Measurements from ENCODE around the gene RBFOX1. TPM values are rescaled to one million over a fixed set of nuclear protein-coding genes. Genes with fewer than 3 reads are reported as not detected.

The RBFOX1 gene
- polyA plus RNA-seq, 1 of the 3 experiments (the other 2 are of a cell fraction), result not detected

- no peak for TF ChIP-seq RAD21 (IDR thresholded peaks at IDR 0.05; ENCODE audit: low read length)
- no peak for TF ChIP-seq EZH2phosphoT487 (IDR thresholded peaks at IDR 0.05; ENCODE audit: borderline replicate concordance, low read depth)
- no peak for TF ChIP-seq RXRA (IDR thresholded peaks at IDR 0.05; ENCODE audit: borderline replicate concordance, low read depth)
- no peak for TF ChIP-seq FOXM1 (IDR thresholded peaks at IDR 0.05; ENCODE audit: low read depth)
- no peak for TF ChIP-seq FOXJ3 (CRISPR knock-in tag; IDR thresholded peaks at IDR 0.05)
- TF ChIP-seq, protein P1, sequence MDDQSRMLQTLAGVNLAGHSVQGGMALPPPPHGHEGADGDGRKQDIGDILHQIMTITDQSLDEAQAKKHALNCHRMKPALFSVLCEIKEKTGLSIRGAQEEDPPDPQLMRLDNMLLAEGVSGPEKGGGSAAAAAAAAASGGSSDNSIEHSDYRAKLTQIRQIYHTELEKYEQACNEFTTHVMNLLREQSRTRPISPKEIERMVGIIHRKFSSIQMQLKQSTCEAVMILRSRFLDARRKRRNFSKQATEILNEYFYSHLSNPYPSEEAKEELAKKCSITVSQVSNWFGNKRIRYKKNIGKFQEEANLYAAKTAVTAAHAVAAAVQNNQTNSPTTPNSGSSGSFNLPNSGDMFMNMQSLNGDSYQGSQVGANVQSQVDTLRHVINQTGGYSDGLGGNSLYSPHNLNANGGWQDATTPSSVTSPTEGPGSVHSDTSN (IDR thresholded peaks at IDR 0.05), result no peak
- TF ChIP-seq ELF1 (IDR thresholded peaks at IDR 0.05), result no peak
- TF ChIP-seq IRF3 (IDR thresholded peaks at IDR 0.05; ENCODE audit: low read depth, low read length), result no peak
- no peak for TF ChIP-seq TEAD4 (IDR thresholded peaks at IDR 0.05; ENCODE audit: borderline replicate concordance, insufficient read depth)
- no peak for TF ChIP-seq SIN3A (IDR thresholded peaks at IDR 0.05; ENCODE audit: borderline replicate concordance, low read depth, low read length)
- TF ChIP-seq, protein P2, sequence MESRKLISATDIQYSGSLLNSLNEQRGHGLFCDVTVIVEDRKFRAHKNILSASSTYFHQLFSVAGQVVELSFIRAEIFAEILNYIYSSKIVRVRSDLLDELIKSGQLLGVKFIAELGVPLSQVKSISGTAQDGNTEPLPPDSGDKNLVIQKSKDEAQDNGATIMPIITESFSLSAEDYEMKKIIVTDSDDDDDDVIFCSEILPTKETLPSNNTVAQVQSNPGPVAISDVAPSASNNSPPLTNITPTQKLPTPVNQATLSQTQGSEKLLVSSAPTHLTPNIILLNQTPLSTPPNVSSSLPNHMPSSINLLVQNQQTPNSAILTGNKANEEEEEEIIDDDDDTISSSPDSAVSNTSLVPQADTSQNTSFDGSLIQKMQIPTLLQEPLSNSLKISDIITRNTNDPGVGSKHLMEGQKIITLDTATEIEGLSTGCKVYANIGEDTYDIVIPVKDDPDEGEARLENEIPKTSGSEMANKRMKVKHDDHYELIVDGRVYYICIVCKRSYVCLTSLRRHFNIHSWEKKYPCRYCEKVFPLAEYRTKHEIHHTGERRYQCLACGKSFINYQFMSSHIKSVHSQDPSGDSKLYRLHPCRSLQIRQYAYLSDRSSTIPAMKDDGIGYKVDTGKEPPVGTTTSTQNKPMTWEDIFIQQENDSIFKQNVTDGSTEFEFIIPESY (IDR thresholded peaks at IDR 0.05; ENCODE audit: borderline replicate concordance, low read depth), result no peak
- TF ChIP-seq POLR2AphosphoS5 (IDR thresholded peaks at IDR 0.05; ENCODE audit: low read depth, low read length), result no peak
- Histone ChIP-seq H4K20me1 (ENCODE audit: insufficient read depth) (no peaks in the 10 kb centered on the region), H3K4me3 (ENCODE audit: low read depth in 2 of 2, low read length in 1 of 2) (no peak overlapping the region), H3K9me3 (no peaks in the 10 kb centered on the region), H3K9ac (no peak overlapping the region), H3K27ac (ENCODE audit: low read depth in 2 of 2, low read length in 1 of 2) (no peak overlapping the region), H3F3A (replicated peaks; ENCODE audit: insufficient read depth) (no peaks in the 10 kb centered on the region), H3K4me2 (no peak overlapping the region), H3K9me2 (no peaks in the 10 kb centered on the region), H3K4me1 (ENCODE audit: control insufficient read depth in 1 of 2, insufficient read depth in 2 of 2, low read depth in 1 of 2, low read length in 1 of 2) (no peaks in the 10 kb centered on the region), H3K79me2 (ENCODE audit: insufficient read depth) (no peaks in the 10 kb centered on the region), H2AFZ (ENCODE audit: low read depth) (no peak overlapping the region), H3K36me3 (replicated peaks in 1 of 2; ENCODE audit: control insufficient read depth in 1 of 2, insufficient read depth in 2 of 2, low read length in 1 of 2) (no peaks in the 10 kb centered on the region), H3K27me3 (ENCODE audit: insufficient read depth) (no peaks in the 10 kb centered on the region)
- no peak for DNase-seq
- CTCF ChIA-PET, result interaction anchor here (0.7 kb wide), 1 partner anchor 9 kb away, joined by 3 read pairs; no protein-coding TSS in a partner anchor
- 18% methylated on average over 4 of the region's 4 CpGs for WGBS (ENCODE audit: low lambda C conversion rate)
- POLR2A ChIA-PET, result no interaction called here
Measured at GRCh38 chr16:7423434-7424044, 90.9 kb downstream of the RBFOX1 start.

- POLR2A ChIA-PET, result no interaction called here
- CTCF ChIA-PET, result no interaction called here
Measured at GRCh38 chr16:7426161-7426560, 93.5 kb downstream of the RBFOX1 start.

More at GRCh38 chr16:7426161-7426560, 93.5 kb downstream of the RBFOX1 start:
- Histone ChIP-seq H3F3A (replicated peaks; ENCODE audit: insufficient read depth) (no peaks in the 10 kb centered on the region), H3K9me3 (no peaks in the 10 kb centered on the region), H4K20me1 (ENCODE audit: insufficient read depth) (no peaks in the 10 kb centered on the region), H3K36me3 (replicated peaks in 1 of 2; ENCODE audit: control insufficient read depth in 1 of 2, insufficient read depth in 2 of 2, low read length in 1 of 2) (no peaks in the 10 kb centered on the region), H3K27me3 (ENCODE audit: insufficient read depth) (no peaks in the 10 kb centered on the region), H3K4me3 (ENCODE audit: low read depth in 2 of 2, low read length in 1 of 2) (no peak overlapping the region), H3K9ac (no peak overlapping the region), H3K27ac (ENCODE audit: low read depth in 2 of 2, low read length in 1 of 2) (no peak overlapping the region), H3K9me2 (no peaks in the 10 kb centered on the region), H2AFZ (ENCODE audit: low read depth) (no peak overlapping the region), H3K4me2 (no peak overlapping the region), H3K4me1 (ENCODE audit: control insufficient read depth in 1 of 2, insufficient read depth in 2 of 2, low read depth in 1 of 2, low read length in 1 of 2) (no peaks in the 10 kb centered on the region), H3K79me2 (ENCODE audit: insufficient read depth) (no peaks in the 10 kb centered on the region)
- 34% methylated on average over 5 of the region's 5 CpGs for WGBS (ENCODE audit: low lambda C conversion rate)
- TF ChIP-seq IRF3 (IDR thresholded peaks at IDR 0.05; ENCODE audit: low read depth, low read length), result no peak
- TF ChIP-seq, protein P3, sequence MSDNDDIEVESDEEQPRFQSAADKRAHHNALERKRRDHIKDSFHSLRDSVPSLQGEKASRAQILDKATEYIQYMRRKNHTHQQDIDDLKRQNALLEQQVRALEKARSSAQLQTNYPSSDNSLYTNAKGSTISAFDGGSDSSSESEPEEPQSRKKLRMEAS (IDR thresholded peaks at IDR 0.05; ENCODE audit: low read depth), result no peak
- TF ChIP-seq RXRA (IDR thresholded peaks at IDR 0.05; ENCODE audit: borderline replicate concordance, low read depth), result no peak
- TF ChIP-seq GABPA (IDR thresholded peaks at IDR 0.05; ENCODE audit: low read depth), result no peak
- TF ChIP-seq EZH2phosphoT487 (IDR thresholded peaks at IDR 0.05; ENCODE audit: borderline replicate concordance, low read depth), result no peak
- TF ChIP-seq, protein P1 (IDR thresholded peaks at IDR 0.05), result no peak
- no peak for DNase-seq

Measured in SK-N-SH (cell line).